Pancreas (tissue), 10 donors: Measurements from ENCODE around the gene FARSB. TPM values are rescaled to one million over a fixed set of nuclear protein-coding genes. Genes with fewer than 3 reads are reported as not detected.

Experiments
- ATAC-seq, 4 donors: fragments of 200-7000 bp; cut with Tn5 transposase; one replicate each; pipeline versions ENCODE4 v1.8.0 to v1.9.1; 2020; ENCODE audit warnings: mild to moderate bottlenecking in 4 of 4, moderate library complexity in 4 of 4
- DNase-seq, 6 donors: peaks; one replicate each; pipeline ENCODE4 v3.0.0-alpha.2; 2020
- FAIRE-seq: peaks from 2 replicates; lab custom pipeline; 2012; peaks lifted over from hg19 to GRCh38; lab: Jason Lieb, UNC
- H3K27ac ChIP-seq, 4 donors: fragments of 200-600 bp; sonication (generic); 1 replicate in 3 of 4; 2 replicates in 1 of 4; pipeline versions ENCODE4 v1.5.0 to v1.8.0; 2020
- H3K27me3 ChIP-seq, 4 donors: fragments of 200-600 bp; one replicate each; pipeline ENCODE4 v1.8.0; 2021
- H3K36me3 ChIP-seq, 3 donors: fragments of 200-600 bp; sonication (generic) in 1 of 3; one replicate each; pipeline versions ENCODE4 v1.5.0 to v1.8.0; 2020 to 2021
- H3K4me1 ChIP-seq, 3 donors: fragments of 200-600 bp; one replicate each; pipeline ENCODE4 v1.8.0; 2021
- H3K4me3 ChIP-seq, 4 donors: fragments of 200-600 bp; sonication (generic) in 2 of 4; one replicate each; pipeline versions ENCODE4 v1.5.0 to v1.8.0; 2020 to 2021
- H3K9me3 ChIP-seq, 4 donors: fragments of 200-600 bp; one replicate each; pipeline ENCODE4 v1.8.0; 2021
- CTCF ChIP-seq, 4 donors: fragments of 200-600 bp; sonication (generic) in 3 of 4; IDR thresholded peaks; one replicate each; pipeline versions ENCODE4 v1.5.0 to v1.8.0; 2021; ENCODE audit warnings: antibody characterized with exemption in 4 of 4
- WGBS, 2 donors: extraction: QIAGEN DNeasy Blood & Tissue Kit; methylation state at CpG; one replicate each; pipeline ENCODE4 v1.1.7; 2013; 5-methylcytosine and 5-hydroxymethylcytosine counted together
- intact Hi-C, 3 donors: fragments of 100-400 bp; cut with DNase I; formaldehyde crosslinking; loops; one replicate each; pipeline versions ENCODE4 v1.11.1 to v1.14.2; 2022
- polyA plus RNA-seq, 2 donors: library from polyadenylated mRNA; stranded (reverse); fragments of 200-250 nt; gene quantifications; one replicate each; pipeline ENCODE4 v1.2.3, GENCODE V29; 2013
- total RNA-seq, 6 donors: library from RNA; stranded (reverse); fragmentation: NEBNext Ultra II Directional in 4 of 6; extraction: Animal tissue kit (Norgen Biotek cat#: 25700) in 4 of 6; gene quantifications; one replicate each; pipeline versions ENCODE4 v1.2.1 to v1.2.4, GENCODE V29; 2021 to 2023
- donor health status: healthy with polysubstance abuse.
- donor health status: DM: no; HTN: no; CAD: no; lungs with moderate emphysema.
- donor health status: DM: no; HTN: no; CAD: no.
- donor health status: control.
- donor health status: control.
- donor health status: Bipolar disorder and iron deficiency.
- donor health status: DM: yes; HTN: yes; CAD: no.
- donor health status: DM: no; HTN: no; CAD: no.
- donor health status: DM: no; HTN: no; CAD: no.
- donor health status: DM: yes; HTN: yes; CAD: no.

Gene FARSB
- total and polyA plus RNA-seq, 8 donors, result 6.1 to 13.7 (median 9.1) TPM

- Histone ChIP-seq H3K27ac (no peak overlapping the region), H3K36me3 (no peaks in the 10 kb centered on the region), H3K27me3 (no peaks in the 10 kb centered on the region), H3K4me3 (no peak overlapping the region), H3K4me1 (no peaks in the 10 kb centered on the region), H3K9me3 (no peaks in the 10 kb centered on the region)
- no peak for ATAC-seq
- no peak for TF ChIP-seq CTCF (IDR thresholded peaks at IDR 0.05)
- intact Hi-C loops, result no loop called here
- 85 to 91% methylated on average over 7 of the region's 7 CpGs for WGBS, 2 donors
- no peak for FAIRE-seq
- DNase-seq, result no peak
These were observed 129.2 kb downstream of the FARSB start for GRCh38 chr2:222526480-222527277.

GRCh38 chr2:222525811-222526210 is 130.1 kb downstream of the FARSB start:
- H3K9me3 ChIP-seq, result no peaks in the 10 kb centered on the region
- intact Hi-C loops, result no loop called here
- no peak overlapping the region for H3K27ac ChIP-seq
- no peaks in the 10 kb centered on the region for H3K4me1 ChIP-seq
- no peaks in the 10 kb centered on the region for H3K27me3 ChIP-seq
- no peak overlapping the region for H3K4me3 ChIP-seq
- WGBS, 2 donors, result 74 to 76% methylated on average over 5 of the region's 5 CpGs
- TF ChIP-seq CTCF (IDR thresholded peaks at IDR 0.05), result no peak
- DNase-seq, result no peak
- FAIRE-seq, result no peak
- no peaks in the 10 kb centered on the region for H3K36me3 ChIP-seq
- no peak for ATAC-seq

- TF ChIP-seq CTCF (IDR thresholded peaks at IDR 0.05), result no peak
- H3K4me3 ChIP-seq, result no peak overlapping the region
- intact Hi-C loops, result no loop called here
- ATAC-seq (no peak), DNase-seq (no peak), FAIRE-seq (no peak)
- no peaks in the 10 kb centered on the region for H3K36me3 ChIP-seq
- no peaks in the 10 kb centered on the region for H3K27me3 ChIP-seq
- no peak overlapping the region for H3K27ac ChIP-seq
- no peaks in the 10 kb centered on the region for H3K4me1 ChIP-seq
- WGBS, 2 donors, result 70 to 75% methylated on average over 4 of the region's 4 CpGs
- H3K9me3 ChIP-seq, result no peaks in the 10 kb centered on the region
These were observed 131.9 kb downstream of the FARSB start for GRCh38 chr2:222523783-222524544.

- no peaks in the 10 kb centered on the region for H3K27me3 ChIP-seq
- no peak overlapping the region for H3K27ac ChIP-seq
- DNase-seq, result no peak
- no peak for ATAC-seq
- H3K9me3 ChIP-seq, result no peaks in the 10 kb centered on the region
- intact Hi-C loops, result no loop called here
- H3K4me3 ChIP-seq, result no peak overlapping the region
- FAIRE-seq, result no peak
- no peak for TF ChIP-seq CTCF (IDR thresholded peaks at IDR 0.05)
- H3K4me1 ChIP-seq, result no peaks in the 10 kb centered on the region
- no peaks in the 10 kb centered on the region for H3K36me3 ChIP-seq
- WGBS, 2 donors, result 88 to 96% methylated on average over 1 of the region's 1 CpG
These were observed 133.8 kb downstream of the FARSB start for GRCh38 chr2:222522082-222522481.
